Keratinocyte (primary cell): ENCODE data around the gene UBE2E1.

Source experiments
- EZH2 ChIP-seq: IDR thresholded peaks from one replicate; pipeline ENCODE4 v1.6.1; 2012; ENCODE audit warnings: inconsistent platforms, mild to moderate bottlenecking, low read length, moderate library complexity
- TF ChIP-seq, protein P1 (sequence below), 3 experiments: IDR thresholded peaks in 1 of 3; conservative IDR thresholded peaks in 1 of 3; optimal IDR thresholded peaks in 1 of 3; 2 replicates in 2 of 3; 3 replicates in 1 of 3; pipeline versions ENCODE3 to v1.5.1; 2011; ENCODE audit warnings: low read length in 3 of 3, mild to moderate bottlenecking in 3 of 3, moderate library complexity in 2 of 3, control low read depth in 1 of 3, inconsistent platforms in 1 of 3; ENCODE audit not compliant: insufficient read depth in 2 of 3; ENCODE audit errors: extremely low read depth in 1 of 3

DNA sequence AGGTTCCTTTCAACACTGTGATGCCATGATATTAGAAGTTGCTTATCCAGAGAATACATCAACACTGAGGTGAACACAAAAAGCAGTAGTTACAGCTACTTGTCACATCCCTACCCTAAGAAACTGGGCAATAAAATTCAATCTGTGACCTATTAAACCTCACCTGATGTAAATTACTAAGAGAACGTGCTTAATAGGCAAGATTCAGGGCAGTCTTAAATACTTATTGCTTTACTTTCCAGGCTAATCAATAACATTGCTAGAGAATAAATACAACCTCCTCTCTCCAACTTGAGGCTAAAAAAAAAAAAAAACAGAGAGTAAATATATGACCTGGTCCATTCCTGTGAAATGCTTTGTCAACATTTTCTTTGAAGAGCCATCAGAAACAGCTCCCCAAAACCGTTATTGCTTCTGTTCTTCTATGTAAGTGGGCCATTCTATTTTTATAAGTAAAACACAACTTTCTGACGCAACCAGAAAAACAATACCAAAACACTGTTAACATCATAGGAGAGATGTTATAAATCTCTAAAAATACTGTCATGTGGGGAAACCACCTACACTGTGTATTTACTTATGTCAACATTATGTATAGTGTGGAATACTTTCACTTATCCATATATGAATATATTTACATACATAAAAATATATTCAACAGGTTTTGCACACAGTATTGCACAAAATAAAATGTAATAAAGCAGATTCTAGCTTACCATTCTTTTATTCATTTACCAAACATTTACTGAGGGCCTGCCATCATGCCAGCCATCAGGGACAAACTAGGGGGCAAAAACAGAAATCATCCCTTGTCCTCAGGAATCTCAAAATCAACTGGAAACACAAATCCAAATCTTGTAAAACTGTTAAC is 108.4 kb downstream of the UBE2E1 start:
- TF ChIP-seq, protein P1, sequence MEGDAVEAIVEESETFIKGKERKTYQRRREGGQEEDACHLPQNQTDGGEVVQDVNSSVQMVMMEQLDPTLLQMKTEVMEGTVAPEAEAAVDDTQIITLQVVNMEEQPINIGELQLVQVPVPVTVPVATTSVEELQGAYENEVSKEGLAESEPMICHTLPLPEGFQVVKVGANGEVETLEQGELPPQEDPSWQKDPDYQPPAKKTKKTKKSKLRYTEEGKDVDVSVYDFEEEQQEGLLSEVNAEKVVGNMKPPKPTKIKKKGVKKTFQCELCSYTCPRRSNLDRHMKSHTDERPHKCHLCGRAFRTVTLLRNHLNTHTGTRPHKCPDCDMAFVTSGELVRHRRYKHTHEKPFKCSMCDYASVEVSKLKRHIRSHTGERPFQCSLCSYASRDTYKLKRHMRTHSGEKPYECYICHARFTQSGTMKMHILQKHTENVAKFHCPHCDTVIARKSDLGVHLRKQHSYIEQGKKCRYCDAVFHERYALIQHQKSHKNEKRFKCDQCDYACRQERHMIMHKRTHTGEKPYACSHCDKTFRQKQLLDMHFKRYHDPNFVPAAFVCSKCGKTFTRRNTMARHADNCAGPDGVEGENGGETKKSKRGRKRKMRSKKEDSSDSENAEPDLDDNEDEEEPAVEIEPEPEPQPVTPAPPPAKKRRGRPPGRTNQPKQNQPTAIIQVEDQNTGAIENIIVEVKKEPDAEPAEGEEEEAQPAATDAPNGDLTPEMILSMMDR (optimal IDR thresholded peaks at IDR 0.05 in 1 of 3, IDR thresholded peaks at IDR 0.05 in 1 of 3, conservative IDR thresholded peaks at IDR 0.05 in 1 of 3; ENCODE audit: extremely low read depth in 1 of 3, insufficient read depth in 2 of 3, low read length in 3 of 3): no peak
- no peak for TF ChIP-seq EZH2
